ENCODE results near the gene FNDC5. TPM values are rescaled to one million over a fixed set of nuclear protein-coding genes. Genes with fewer than 3 reads are reported as not detected.

Gene FNDC5
- polyA plus RNA-seq, 2 of the 4 experiments (the other 2 are of a cell fraction), result 0.26 to 0.99 TPM

GRCh38 chr1:32901823-32902534 is 31.3 kb upstream of the FNDC5 start:
- CTCF ChIA-PET, result interaction anchor here (0.9 to 2.3 kb wide), 2 partner anchors 9 to 29 kb away, joined by 3 to 11 read pairs; no protein-coding TSS in a partner anchor
- 21% methylated on average over 17 of the region's 24 CpGs for WGBS (ENCODE audit: missing lambda C conversion rate)
- FAIRE-seq, result no peak
- Histone ChIP-seq H3K4me3 (peak overlapping the region; percentile 79), H3K9me3 (no peaks in the 10 kb centered on the region), H3K4me2 (peak overlapping the region; percentile 75), H3K27ac (peak overlapping the region; percentile 80 to 97), H3K4me1 (peaks cover 14% of the 10 kb centered on the region; the same call in 2 of the 3 replicates)
- POLR2A ChIA-PET, result no interaction called here
- no peak for TF ChIP-seq ZSCAN20 (CRISPR knock-in tag; IDR thresholded peaks at IDR 0.05)
- no peak for TF ChIP-seq CHD2 (IDR thresholded peaks at IDR 0.05; ENCODE audit: low read length, partially characterized antibody)
- TF ChIP-seq HDAC2 (IDR thresholded peaks at IDR 0.05), result no peak
- no peak for TF ChIP-seq JUNB (IDR thresholded peaks at IDR 0.05)
- no peak for TF ChIP-seq CHD4 (IDR thresholded peaks at IDR 0.05; ENCODE audit: borderline replicate concordance)
- no peak for TF ChIP-seq POLR2AphosphoS2 (conservative IDR thresholded peaks at IDR 0.05; ENCODE audit: low read length)
- no peak for TF ChIP-seq BCL3 (IDR thresholded peaks at IDR 0.05)
- no peak for TF ChIP-seq ZFP36 (IDR thresholded peaks at IDR 0.05; ENCODE audit: borderline replicate concordance, partially characterized antibody)
- TF ChIP-seq HEYL (CRISPR knock-in tag; IDR thresholded peaks at IDR 0.05), result no peak
- no peak for TF ChIP-seq REST (IDR thresholded peaks at IDR 0.05)
- no peak for DNase-seq (ENCODE audit: low read depth in 1 of 2, low spot score in 1 of 2)
- ATAC-seq, result no peak

- TF ChIP-seq ZFP36 (IDR thresholded peaks at IDR 0.05; ENCODE audit: borderline replicate concordance, partially characterized antibody) (peak; percentile 58), JUN (IDR thresholded peaks at IDR 0.05) (peak in 1 of 2 experiments; percentile 45; a peak in 1 of 5 replicates), CHD4 (IDR thresholded peaks at IDR 0.05; ENCODE audit: borderline replicate concordance) (no peak), BCL3 (IDR thresholded peaks at IDR 0.05) (peak; percentile 64; the same call in 1 of the 3 replicates), POLR2A (IDR thresholded peaks at IDR 0.05; ENCODE audit: low read length) (peak; percentile 50), E2F6 (IDR thresholded peaks at IDR 0.05; ENCODE audit: borderline replicate concordance, low read depth) (0 out of 2 replicates have a peak, but pooled peaks have one; percentile 22), JUNB (IDR thresholded peaks at IDR 0.05) (no peak), SREBF2 (IDR thresholded peaks at IDR 0.05) (no peak), SMC3 (IDR thresholded peaks at IDR 0.05) (0 out of 3 replicates have a peak, but pooled peaks have one; percentile 5), CBX8 (IDR thresholded peaks at IDR 0.05) (no peak)
- peak within 1 kb of the TSS; percentile 79 for H3K4me3 ChIP-seq
- DNase-seq (ENCODE audit: low read depth in 1 of 2, low spot score in 1 of 2) (no peak), FAIRE-seq (no peak), ATAC-seq (peak; percentile 70 to 72)
- H3K27ac ChIP-seq, result peak within 1 kb of the TSS; percentile 80 to 97
- peak within 1 kb of the TSS; percentile 75 for H3K4me2 ChIP-seq
- CTCF ChIA-PET, result interaction anchor here (0.9 to 4.3 kb wide), 3 partner anchors 8 to 30 kb away, joined by 3 to 30 read pairs (median 11); partner anchors contain the start of gene HPCA
- WGBS (ENCODE audit: missing lambda C conversion rate), result 0% methylated on average over 18 of the region's 92 CpGs
- H3K9me3 ChIP-seq, result no peaks in the 10 kb centered on the region
- peaks cover 14% of the 10 kb centered on the region; the same call in 2 of the 3 replicates for H3K4me1 ChIP-seq
- POLR2A ChIA-PET, result no interaction called here
Observed at GRCh38 chr1:32900956-32901822, 30.5 kb upstream of the FNDC5 start, which contains the start of gene TMEM54. TMEM54 (minus strand) TSS chr1:32901389; CDS start chr1:32901238, 151 bp downstream.
